GM19397 (cell line): ENCODE results near the gene MACROD2.

Experiments
- ATAC-seq: cut with Tn5 transposase; IDR thresholded peaks from one replicate; pipeline ENCODE4 v1.9.1; 2021; ENCODE audit warnings: mild to moderate bottlenecking, moderate library complexity; ENCODE audit not compliant: unreplicated experiment

Gene MACROD2

GRCh38 chr20:14510341-14510740 lies 515.0 kb downstream of the MACROD2 start:
- ATAC-seq = no peak

GRCh38 chr20:14512839-14513238 lies 517.5 kb downstream of the MACROD2 start:
- ATAC-seq = no peak

- ATAC-seq = no peak
These were observed 523.3 kb downstream of the MACROD2 start for GRCh38 chr20:14518648-14519047.

GRCh38 chr20:14521016-14521415 lies 525.7 kb downstream of the MACROD2 start:
- no peak for ATAC-seq

- ATAC-seq = no peak
These were observed 526.1 kb downstream of the MACROD2 start for GRCh38 chr20:14521436-14521835.

- ATAC-seq = no peak
These were observed 527.3 kb downstream of the MACROD2 start for GRCh38 chr20:14522595-14522994.

- no peak for ATAC-seq
These were observed 527.8 kb downstream of the MACROD2 start for GRCh38 chr20:14523090-14523489.

GRCh38 chr20:14525426-14525825 lies 530.1 kb downstream of the MACROD2 start:
- no peak for ATAC-seq

GRCh38 chr20:14526891-14527290 lies 531.6 kb downstream of the MACROD2 start:
- ATAC-seq = no peak

- no peak for ATAC-seq
These were observed 536.5 kb downstream of the MACROD2 start for GRCh38 chr20:14531786-14532185.

- ATAC-seq = no peak
These were observed 541.4 kb downstream of the MACROD2 start for GRCh38 chr20:14536738-14537137.

GRCh38 chr20:14538433-14538832 lies 543.1 kb downstream of the MACROD2 start:
- ATAC-seq = peak; percentile 91

- ATAC-seq = no peak
These were observed 547.7 kb downstream of the MACROD2 start for GRCh38 chr20:14543040-14543439.

- ATAC-seq = no peak
These were observed 549.4 kb downstream of the MACROD2 start for GRCh38 chr20:14544688-14545087.

- ATAC-seq = no peak
These were observed 555.3 kb downstream of the MACROD2 start for GRCh38 chr20:14550655-14551054.

- ATAC-seq = no peak
These were observed 558.6 kb downstream of the MACROD2 start for GRCh38 chr20:14553774-14554534.

- no peak for ATAC-seq
These were observed 560.4 kb downstream of the MACROD2 start for GRCh38 chr20:14555676-14556075.

- no peak for ATAC-seq
These were observed 560.9 kb downstream of the MACROD2 start for GRCh38 chr20:14556206-14556605.

GRCh38 chr20:14559612-14560011 lies 564.3 kb downstream of the MACROD2 start:
- no peak for ATAC-seq

- ATAC-seq = no peak
These were observed 566.5 kb downstream of the MACROD2 start for GRCh38 chr20:14561741-14562221.

- no peak for ATAC-seq
These were observed 567.7 kb downstream of the MACROD2 start for GRCh38 chr20:14562981-14563380.

- no peak for ATAC-seq
These were observed 571.2 kb downstream of the MACROD2 start for GRCh38 chr20:14566505-14566904.

GRCh38 chr20:14568225-14568624 lies 572.9 kb downstream of the MACROD2 start:
- ATAC-seq = no peak
